Epithelial cell of esophagus (primary cell): Measurements from ENCODE around the gene NFX1.
"Not testable (repeated sequence)": the region's sequence is repeated elsewhere in the genome, so short reads cannot be mapped to it uniquely, and the experiment has no call there.

Experiments used
- DNase-seq: peaks from one replicate; pipeline ENCODE4 v3.0.0; 2010; ENCODE audit warnings: low read depth
- H3K4me3 ChIP-seq: 2 replicates; pipeline ENCODE4 v1.5.1; 2011; ENCODE audit warnings: mild to moderate bottlenecking, low read length, control low read depth
- TF ChIP-seq, protein P1 (sequence below): IDR thresholded peaks from 2 replicates; pipeline ENCODE4 v1.5.1; 2011; ENCODE audit warnings: low read depth, mild to moderate bottlenecking, low read length, control low read depth, inconsistent platforms; ENCODE audit not compliant: insufficient read depth; ENCODE audit errors: missing control alignments

NFX1 gene

DNA sequence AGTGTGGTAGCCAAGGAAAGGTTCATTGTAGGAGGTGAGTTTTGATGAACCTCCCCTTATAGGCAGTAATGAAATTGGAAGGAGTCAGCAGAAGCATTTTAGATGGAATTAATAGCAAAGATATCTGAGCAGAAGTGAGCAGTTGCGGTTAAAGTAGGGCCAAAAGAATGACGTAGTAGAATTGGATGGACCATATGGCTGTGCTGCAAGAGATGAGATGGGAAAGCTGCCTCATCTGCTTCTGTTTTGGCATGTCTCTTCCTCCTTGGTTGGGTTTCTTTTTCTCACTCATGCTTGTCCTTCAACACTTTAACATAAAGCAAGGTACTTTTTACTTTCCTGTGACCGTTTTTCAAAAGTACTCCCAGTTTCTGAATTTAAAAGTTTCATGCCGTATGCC, 56.2 kb downstream of the NFX1 start:
- TF ChIP-seq, protein P1, sequence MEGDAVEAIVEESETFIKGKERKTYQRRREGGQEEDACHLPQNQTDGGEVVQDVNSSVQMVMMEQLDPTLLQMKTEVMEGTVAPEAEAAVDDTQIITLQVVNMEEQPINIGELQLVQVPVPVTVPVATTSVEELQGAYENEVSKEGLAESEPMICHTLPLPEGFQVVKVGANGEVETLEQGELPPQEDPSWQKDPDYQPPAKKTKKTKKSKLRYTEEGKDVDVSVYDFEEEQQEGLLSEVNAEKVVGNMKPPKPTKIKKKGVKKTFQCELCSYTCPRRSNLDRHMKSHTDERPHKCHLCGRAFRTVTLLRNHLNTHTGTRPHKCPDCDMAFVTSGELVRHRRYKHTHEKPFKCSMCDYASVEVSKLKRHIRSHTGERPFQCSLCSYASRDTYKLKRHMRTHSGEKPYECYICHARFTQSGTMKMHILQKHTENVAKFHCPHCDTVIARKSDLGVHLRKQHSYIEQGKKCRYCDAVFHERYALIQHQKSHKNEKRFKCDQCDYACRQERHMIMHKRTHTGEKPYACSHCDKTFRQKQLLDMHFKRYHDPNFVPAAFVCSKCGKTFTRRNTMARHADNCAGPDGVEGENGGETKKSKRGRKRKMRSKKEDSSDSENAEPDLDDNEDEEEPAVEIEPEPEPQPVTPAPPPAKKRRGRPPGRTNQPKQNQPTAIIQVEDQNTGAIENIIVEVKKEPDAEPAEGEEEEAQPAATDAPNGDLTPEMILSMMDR = no peak
- DNase-seq = no peak
- H3K4me3 ChIP-seq = no peak overlapping the region

DNA sequence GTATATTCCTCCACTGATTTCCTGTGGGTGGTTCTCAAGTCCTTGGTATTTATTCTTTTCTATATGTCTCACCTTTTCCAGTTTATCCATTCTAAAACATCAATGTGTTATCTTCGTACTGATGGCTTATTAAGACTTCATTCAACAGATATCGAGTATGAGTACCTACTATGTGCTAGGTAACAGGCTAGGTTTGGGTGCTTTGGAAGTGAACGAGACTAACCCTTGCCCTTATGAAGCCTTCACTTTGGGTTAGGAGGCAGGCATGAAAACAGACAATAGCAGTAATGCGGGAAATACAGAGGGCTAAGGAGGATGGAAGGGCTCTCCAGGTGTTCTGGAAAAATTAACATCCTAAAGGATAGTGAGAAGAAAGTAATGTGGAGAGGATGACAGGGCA, 58.7 kb downstream of the NFX1 start:
- DNase-seq = no peak
- no peak overlapping the region for H3K4me3 ChIP-seq
- TF ChIP-seq, protein P1 = no peak

DNA sequence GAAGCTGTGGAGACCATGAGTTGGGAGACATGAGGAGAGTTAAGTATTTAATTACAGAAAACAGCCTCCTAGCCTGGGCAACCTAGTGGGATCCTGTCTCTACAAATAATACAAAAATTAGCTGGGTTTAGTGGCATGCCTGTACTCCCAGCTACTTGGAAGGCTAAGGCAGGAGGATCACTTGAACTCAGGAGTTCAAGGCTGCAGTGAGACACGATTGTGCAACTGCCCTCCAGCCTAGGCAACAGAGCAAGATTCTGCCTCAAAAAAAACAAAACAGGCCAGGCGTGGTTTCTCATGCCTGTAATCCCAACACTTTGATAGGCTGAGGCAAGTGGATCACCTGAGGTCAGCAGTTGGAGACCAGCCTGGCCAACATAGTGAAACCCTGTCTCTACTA, 59.4 kb downstream of the NFX1 start:
- H3K4me3 ChIP-seq = no peak overlapping the region
- TF ChIP-seq, protein P1 = no peak
- DNase-seq = no peak

DNA sequence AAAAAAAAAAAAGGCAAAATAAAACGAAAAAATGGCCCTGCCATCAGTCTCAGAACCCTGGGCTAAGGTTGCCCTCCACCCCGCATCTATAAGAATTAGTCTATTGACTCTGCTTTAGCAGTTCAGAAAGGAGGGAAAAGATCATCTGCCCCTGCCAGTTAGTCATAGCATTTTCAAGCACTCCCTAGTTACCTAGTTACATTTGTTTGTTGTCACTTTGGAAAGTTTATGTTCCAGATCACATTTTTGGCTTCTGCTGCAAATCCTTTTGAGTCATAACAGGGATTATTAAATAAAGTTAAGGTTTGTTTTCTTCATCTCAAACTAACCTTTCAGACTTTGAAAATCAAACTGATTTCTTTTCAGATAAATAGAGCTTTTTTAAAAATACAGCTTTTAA, 60.0 kb downstream of the NFX1 start:
- DNase-seq = peak; percentile 66
- H3K4me3 ChIP-seq = no peak overlapping the region
- TF ChIP-seq, protein P1 = no peak

DNA sequence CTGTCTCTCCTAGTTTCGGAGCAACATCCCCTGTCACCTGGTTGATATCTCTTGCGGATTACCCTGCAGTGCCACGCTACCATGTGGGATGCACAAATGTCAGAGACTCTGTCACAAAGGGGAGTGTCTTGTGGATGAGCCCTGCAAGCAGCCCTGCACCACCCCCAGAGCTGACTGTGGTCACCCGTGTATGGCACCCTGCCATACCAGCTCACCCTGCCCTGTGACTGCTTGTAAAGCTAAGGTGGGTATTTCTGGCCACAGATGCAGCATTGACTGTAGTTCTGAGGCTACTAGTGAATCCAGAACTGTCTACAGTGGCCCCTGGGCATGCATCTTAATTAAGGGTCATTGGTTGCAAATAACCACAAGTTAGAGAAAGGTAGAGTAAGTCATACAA, 61.2 kb downstream of the NFX1 start:
- no peak for DNase-seq
- H3K4me3 ChIP-seq = no peak overlapping the region
- TF ChIP-seq, protein P1 = no peak

DNA sequence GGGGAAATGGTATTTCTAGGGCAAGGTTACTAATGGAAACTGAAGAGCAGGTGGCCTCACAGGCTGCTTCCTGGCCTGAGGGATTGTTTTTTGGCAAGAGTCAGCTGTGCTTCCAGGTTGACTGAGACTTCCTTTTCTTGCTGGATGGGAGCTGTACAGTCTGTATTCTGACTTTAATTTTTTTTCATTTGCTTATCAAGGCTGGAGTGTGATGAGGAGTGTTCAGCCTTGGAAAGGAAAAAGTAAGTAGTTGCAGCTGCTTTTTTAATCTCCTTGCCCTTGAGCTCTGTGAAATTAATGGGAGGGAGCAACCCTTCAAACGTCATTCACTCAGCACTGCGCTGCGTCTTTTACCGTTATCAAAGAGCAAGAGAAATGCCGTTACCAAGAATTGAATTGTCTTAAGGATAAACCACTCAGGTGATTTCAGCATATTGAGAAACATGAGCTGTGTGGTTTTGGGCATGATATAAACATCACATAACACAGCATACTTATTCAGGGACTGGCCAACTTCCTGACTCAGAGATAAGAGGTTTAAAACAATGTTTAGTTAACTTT, 64.4 kb downstream of the NFX1 start:
- TF ChIP-seq, protein P1 = no peak
- H3K4me3 ChIP-seq = no peak overlapping the region
- DNase-seq = no peak

DNA sequence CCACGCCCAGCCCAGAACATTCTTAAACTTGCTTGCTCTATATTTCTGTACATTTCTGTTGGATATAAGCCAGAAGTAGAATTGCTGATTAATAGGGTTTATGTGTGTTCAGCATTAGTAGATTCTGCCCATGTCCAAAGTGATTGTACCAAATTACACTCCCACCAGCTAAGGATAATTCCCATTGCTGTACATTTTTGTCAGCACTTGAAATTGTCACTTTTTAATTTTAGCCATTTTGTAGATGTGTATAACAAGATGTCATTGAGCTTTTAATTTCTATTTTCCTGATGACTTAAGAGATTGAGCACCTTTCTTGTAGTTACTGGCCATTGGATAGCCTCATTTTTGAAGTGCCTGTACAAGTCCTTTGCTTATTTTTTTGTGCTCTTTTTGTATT, 65.6 kb downstream of the NFX1 start:
- DNase-seq = no peak
- TF ChIP-seq, protein P1 = no peak
- H3K4me3 ChIP-seq = no peak overlapping the region

DNA sequence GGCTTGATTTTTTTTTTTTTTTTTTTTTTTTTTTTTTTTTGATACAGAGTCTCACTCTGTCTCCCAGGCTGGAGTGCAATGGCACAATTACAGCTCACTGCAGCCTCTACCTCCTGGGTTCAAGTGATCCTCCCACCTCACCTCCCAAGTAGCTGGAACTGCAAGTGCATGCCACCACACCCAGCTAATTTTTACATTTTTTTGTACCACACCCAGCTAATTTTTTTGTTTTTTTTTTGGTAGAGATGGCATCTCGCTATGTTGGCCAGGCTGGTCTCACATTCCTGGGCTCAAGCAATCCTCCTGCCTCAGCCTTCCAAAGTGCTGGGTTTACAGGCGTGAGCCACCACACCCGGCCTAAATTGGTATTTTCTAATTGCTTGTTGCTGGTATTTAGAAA, 68.3 kb downstream of the NFX1 start:
- DNase-seq, H3K4me3 ChIP-seq: not testable (repeated sequence)
